OCI-LY3 (cell line): ENCODE results near the gene BBX.

ENCODE experiments used
- H2AFZ ChIP-seq: fragments of 200-600, 300-600 bp; shearing (Covaris generic); 2 replicates; pipeline ENCODE4 v1.6.0; 2014; ENCODE audit warnings: antibody characterized with exemption, low read depth, low read length
- H3K27ac ChIP-seq: fragments of 200-600, 300-600 bp; sonication (generic); 2 replicates; pipeline ENCODE4 v1.5.1; 2014; ENCODE audit warnings: mild to moderate bottlenecking, low read length, moderate library complexity, mixed read lengths
- H3K27me3 ChIP-seq: fragments of 200-600, 300-600 bp; sonication (generic); 2 replicates; pipeline ENCODE4 v1.6.1; 2014; ENCODE audit warnings: low read depth, low read length, mixed read lengths
- H3K36me3 ChIP-seq: fragments of 200-600, 300-600 bp; sonication (generic); replicated peaks from 2 replicates; pipeline ENCODE3; 2014; ENCODE audit warnings: low read depth, low read length, mixed read lengths
- H3K4me1 ChIP-seq: fragments of 300-600, 200-600 bp; sonication (generic); 2 replicates; pipeline ENCODE4 v1.6.1; 2014; ENCODE audit warnings: low read length, mixed read lengths
- H3K4me2 ChIP-seq: fragments of 200-600, 300-600 bp; sonication (generic); 2 replicates; pipeline ENCODE4 v1.6.1; 2014; ENCODE audit warnings: low read length, mixed read lengths
- H3K4me3 ChIP-seq: fragments of 300-600, 200-600 bp; sonication (generic); 2 replicates; pipeline ENCODE4 v1.5.1; 2014; ENCODE audit warnings: antibody characterized with exemption, mild to moderate bottlenecking, low read length, moderate library complexity
- H3K79me2 ChIP-seq: fragments of 300-600, 200-600 bp; shearing (Covaris generic); 2 replicates; pipeline ENCODE4 v1.6.1; 2014; ENCODE audit warnings: mild to moderate bottlenecking, low read length, mixed read lengths
- H3K9ac ChIP-seq: fragments of 300-600, 200-600 bp; shearing (Covaris generic); 2 replicates; pipeline ENCODE4 v1.6.0; 2014; ENCODE audit warnings: mild to moderate bottlenecking, low read length, moderate library complexity
- H3K9me3 ChIP-seq: fragments of 200-600, 300-600 bp; shearing (Covaris generic); 2 replicates; pipeline ENCODE4 v1.6.1; 2014; ENCODE audit warnings: low read length, mixed read lengths; ENCODE audit not compliant: insufficient read depth
- H4K20me1 ChIP-seq: fragments of 200-600, 300-600 bp; sonication (generic); 2 replicates; pipeline ENCODE4 v1.6.1; 2016; ENCODE audit warnings: low read length, mixed read lengths; ENCODE audit not compliant: insufficient read depth
- CTCF ChIP-seq: fragments of 200-600, 300-600 bp; sonication (generic); IDR thresholded peaks from 2 replicates; pipeline ENCODE4 v1.5.1; 2014; ENCODE audit warnings: antibody characterized with exemption, low read length, low read depth
- EZH2phosphoT487 ChIP-seq: fragments of 200-600 bp; shearing (Covaris generic); IDR thresholded peaks from 2 replicates; pipeline ENCODE4 v1.6.1; 2018; ENCODE audit warnings: antibody characterized with exemption, mixed run types, low read depth

Gene BBX

GRCh38 chr3:107632576-107632975, 109.8 kb downstream of the BBX start:
- Histone ChIP-seq H3K27ac (no peak overlapping the region), H2AFZ (no peak overlapping the region), H3K4me2 (peak overlapping the region; percentile 14; the same call in 1 of the 2 replicates), H3K4me1 (peaks cover 44% of the 10 kb centered on the region), H3K27me3 (no peaks in the 10 kb centered on the region), H4K20me1 (peaks cover 12% of the 10 kb centered on the region; the same call in 1 of the 2 replicates), H3K9me3 (no peaks in the 10 kb centered on the region), H3K36me3 (peaks cover 4% of the 10 kb centered on the region), H3K4me3 (no peak overlapping the region), H3K79me2 (no peaks in the 10 kb centered on the region; the same call in 1 of the 2 replicates), H3K9ac (no peak overlapping the region)
- TF ChIP-seq CTCF (no peak), EZH2phosphoT487 (no peak)

- peak overlapping the region; percentile 55 for H3K4me3 ChIP-seq
- TF ChIP-seq EZH2phosphoT487 (no peak), CTCF (no peak)
- H3K79me2 ChIP-seq = no peaks in the 10 kb centered on the region; the same call in 1 of the 2 replicates
- peak overlapping the region; percentile 84 for H3K27ac ChIP-seq
- H3K4me1 ChIP-seq = peaks cover 44% of the 10 kb centered on the region
- H3K36me3 ChIP-seq = peaks cover 4% of the 10 kb centered on the region
- no peaks in the 10 kb centered on the region for H3K27me3 ChIP-seq
- peak overlapping the region; percentile 80 for H3K4me2 ChIP-seq
- no peaks in the 10 kb centered on the region for H3K9me3 ChIP-seq
- no peak overlapping the region for H2AFZ ChIP-seq
- peaks cover 12% of the 10 kb centered on the region; the same call in 1 of the 2 replicates for H4K20me1 ChIP-seq
- H3K9ac ChIP-seq = peak overlapping the region; percentile 44
Observed at GRCh38 chr3:107633327-107634098, 110.8 kb downstream of the BBX start.

- Histone ChIP-seq H3K36me3 (peaks cover 4% of the 10 kb centered on the region), H3K4me3 (peak overlapping the region; percentile 55), H3K4me2 (peak overlapping the region; percentile 80), H2AFZ (no peak overlapping the region), H4K20me1 (peaks cover 12% of the 10 kb centered on the region; the same call in 1 of the 2 replicates), H3K4me1 (peaks cover 44% of the 10 kb centered on the region), H3K27me3 (no peaks in the 10 kb centered on the region), H3K9ac (peak overlapping the region; percentile 44; the same call in 1 of the 2 replicates), H3K9me3 (no peaks in the 10 kb centered on the region), H3K79me2 (no peaks in the 10 kb centered on the region; the same call in 1 of the 2 replicates), H3K27ac (peak overlapping the region; percentile 84)
- TF ChIP-seq CTCF (no peak), EZH2phosphoT487 (no peak)
Observed at GRCh38 chr3:107634099-107634489, 111.3 kb downstream of the BBX start.

- H4K20me1 ChIP-seq = no peaks in the 10 kb centered on the region
- no peak overlapping the region for H3K9ac ChIP-seq
- no peaks in the 10 kb centered on the region for H3K27me3 ChIP-seq
- H3K4me2 ChIP-seq = no peak overlapping the region
- no peaks in the 10 kb centered on the region for H3K9me3 ChIP-seq
- H2AFZ ChIP-seq = no peak overlapping the region
- no peaks in the 10 kb centered on the region; the same call in 1 of the 2 replicates for H3K79me2 ChIP-seq
- H3K27ac ChIP-seq = no peak overlapping the region
- H3K36me3 ChIP-seq = peaks cover 4% of the 10 kb centered on the region
- TF ChIP-seq EZH2phosphoT487 (no peak), CTCF (no peak)
- peaks cover 27% of the 10 kb centered on the region for H3K4me1 ChIP-seq
- H3K4me3 ChIP-seq = no peak overlapping the region
Observed at GRCh38 chr3:107637416-107638183, 114.8 kb downstream of the BBX start.
